SK-MEL-5 (cell line): ENCODE data around the gene SLC27A2. TPM values are rescaled to one million over a fixed set of nuclear protein-coding genes. Genes with fewer than 3 reads are reported as not detected.
"Not testable (repeated sequence)": the region's sequence is repeated elsewhere in the genome, so short reads cannot be mapped to it uniquely, and the experiment has no call there.

Source experiments
- DNase-seq: peaks from one replicate; pipeline ENCODE4 v3.0.0-alpha.2; 2016; ENCODE audit warnings: low read depth, low spot score
- in situ Hi-C: cut with HindIII; loops from 2 replicates; pipeline ENCODE4 v1.10.0; 2016; ENCODE audit warnings: low sequenced_read_pairs, high pct_unique_total_duplicates, low pct_unique_long_range_greater_than_20kb
- total RNA-seq: library from RNA; depleted of rRNA; stranded (reverse); fragments of >200 nt; shearing (Covaris generic); gene quantifications from 2 replicates; pipeline ENCODE4 v1.2.3, GENCODE V29; 2014

Gene SLC27A2
- total RNA-seq, 1 experiment from 2014 or later: 0.34 TPM

DNA sequence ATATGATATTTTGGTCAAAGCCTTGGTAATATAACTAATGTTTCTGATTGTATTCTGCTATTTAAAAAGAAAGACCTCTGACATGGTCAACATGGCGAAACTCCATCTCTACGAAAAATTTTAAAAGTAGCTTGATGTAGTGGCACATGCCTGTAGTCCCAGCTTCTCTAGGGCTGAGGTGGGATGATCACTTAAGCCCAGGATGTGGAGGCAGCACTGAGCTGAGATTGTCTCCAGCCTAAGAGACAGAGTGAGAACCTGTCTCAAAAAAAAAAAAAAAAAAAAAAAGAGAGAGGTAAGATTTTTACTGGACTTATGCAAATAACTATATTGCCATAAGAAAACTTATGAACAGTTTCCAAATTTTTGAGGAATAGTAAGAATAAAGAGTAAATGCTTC, 30.5 kb upstream of the SLC27A2 start:
- in situ Hi-C loops: no loop called here

DNA sequence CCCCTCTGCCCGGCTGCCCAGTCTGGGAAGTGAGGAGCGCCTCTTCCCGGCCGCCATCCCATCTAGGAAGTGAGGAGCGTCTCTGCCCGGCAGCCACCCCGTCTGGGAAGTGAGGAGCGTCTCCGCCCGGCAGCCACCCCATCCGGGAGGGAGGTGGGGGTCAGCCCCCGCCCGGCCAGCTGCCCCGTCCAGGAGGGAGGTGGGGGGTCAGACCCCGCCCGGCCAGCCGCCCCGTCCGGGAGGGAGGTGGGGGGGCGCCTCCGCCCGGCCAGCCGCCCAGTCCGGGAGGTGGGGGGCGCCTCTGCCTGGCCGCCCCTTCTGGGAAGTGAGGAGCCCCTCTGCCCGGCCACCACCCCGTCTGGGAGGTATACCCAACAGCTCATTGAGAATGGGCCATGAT, 23.8 kb upstream of the SLC27A2 start:
- DNase-seq, in situ Hi-C loops: not testable (repeated sequence)

More for the DNA sequence above, 30.5 kb upstream of the SLC27A2 start:
- no peak for DNase-seq

DNA sequence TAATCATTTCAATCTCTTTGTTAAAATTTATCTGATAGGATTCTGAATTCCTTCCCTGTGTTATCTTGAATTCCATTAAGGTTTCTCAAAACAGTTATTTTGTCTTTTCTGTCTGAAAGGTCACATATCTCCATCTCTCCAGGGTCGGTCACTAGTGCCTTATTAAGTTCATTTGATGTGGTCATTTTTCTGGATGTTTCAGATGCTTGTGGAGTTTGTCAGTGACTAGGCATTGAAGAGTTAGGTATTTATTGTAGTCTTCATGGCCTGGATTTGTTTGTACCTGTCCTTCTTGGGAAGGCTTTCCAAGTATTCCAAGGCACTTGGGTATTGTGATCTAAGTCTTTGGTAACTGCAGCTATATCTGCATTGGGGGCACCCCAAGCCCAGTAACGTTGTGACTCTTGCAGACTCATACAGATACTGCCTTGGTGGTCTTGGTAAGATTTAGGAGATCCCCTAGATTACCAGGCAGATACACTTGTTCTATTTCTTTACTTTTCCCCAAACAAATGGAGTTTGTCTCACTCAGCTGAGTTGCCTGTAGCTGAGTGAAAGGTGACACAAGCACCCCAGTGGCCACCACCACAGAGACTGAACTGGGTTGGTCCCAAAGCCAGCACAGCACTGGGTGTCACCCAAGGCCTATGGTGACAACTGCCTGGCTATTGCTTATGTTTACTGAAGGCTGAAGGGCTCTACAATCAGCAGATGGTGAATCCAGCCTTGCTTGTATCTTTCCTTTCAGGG, 18.9 kb upstream of the SLC27A2 start:
- DNase-seq: no peak
- in situ Hi-C loops: no loop called here

DNA sequence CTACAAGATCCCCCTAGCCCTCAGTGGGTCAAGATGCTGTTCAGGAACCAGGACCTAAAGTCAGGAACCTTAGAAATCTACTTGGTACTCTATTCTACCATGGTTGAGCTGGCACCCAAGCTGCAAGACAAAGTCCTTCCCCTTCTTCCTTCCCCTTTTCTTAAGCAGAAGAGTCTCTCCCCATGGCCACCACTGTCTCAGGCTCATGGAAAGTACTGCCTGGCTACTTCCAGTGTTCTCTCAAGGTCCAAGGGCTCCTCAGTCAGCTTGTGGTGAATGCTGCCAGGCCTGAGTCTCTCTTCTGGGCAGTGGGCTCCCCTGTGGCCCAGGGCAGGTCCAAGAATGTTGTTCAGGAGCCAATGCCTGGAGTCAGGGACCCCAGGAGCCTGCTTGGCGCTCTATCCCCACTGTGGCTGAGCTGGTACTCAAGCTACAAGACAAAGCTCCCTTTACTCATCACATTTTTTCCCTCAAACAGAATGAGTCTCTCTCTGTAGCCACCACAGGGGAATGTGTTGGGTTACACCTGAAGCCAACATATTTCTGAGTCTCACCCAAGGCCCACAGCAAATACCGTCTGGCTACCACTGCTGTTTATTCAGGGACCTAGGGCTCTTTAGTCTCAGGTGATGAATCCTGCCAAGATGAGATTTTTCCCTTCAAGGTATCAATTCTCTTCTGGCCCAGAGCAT, 18.1 kb upstream of the SLC27A2 start:
- in situ Hi-C loops: no loop called here
- no peak for DNase-seq

DNA sequence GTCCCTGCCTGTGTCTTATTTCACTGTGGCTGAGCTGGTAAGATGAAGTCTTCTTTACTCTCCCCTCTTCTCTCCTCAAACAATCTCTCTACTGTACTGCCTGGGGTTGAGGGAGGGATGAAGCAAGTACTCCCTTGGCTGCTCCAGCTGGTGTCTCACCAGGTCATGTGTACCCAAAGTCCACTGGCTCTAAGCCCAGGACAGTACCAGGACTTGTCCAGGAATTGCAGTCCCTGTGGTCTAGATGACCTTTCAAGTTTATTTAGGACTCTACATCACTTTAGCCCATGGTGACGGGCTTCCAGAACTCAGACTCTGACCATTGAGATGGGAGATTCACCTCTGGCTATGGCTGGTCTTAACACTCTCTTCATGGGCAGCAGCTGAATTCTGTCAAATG, 17.5 kb upstream of the SLC27A2 start:
- in situ Hi-C loops: no loop called here
- no peak for DNase-seq

DNA sequence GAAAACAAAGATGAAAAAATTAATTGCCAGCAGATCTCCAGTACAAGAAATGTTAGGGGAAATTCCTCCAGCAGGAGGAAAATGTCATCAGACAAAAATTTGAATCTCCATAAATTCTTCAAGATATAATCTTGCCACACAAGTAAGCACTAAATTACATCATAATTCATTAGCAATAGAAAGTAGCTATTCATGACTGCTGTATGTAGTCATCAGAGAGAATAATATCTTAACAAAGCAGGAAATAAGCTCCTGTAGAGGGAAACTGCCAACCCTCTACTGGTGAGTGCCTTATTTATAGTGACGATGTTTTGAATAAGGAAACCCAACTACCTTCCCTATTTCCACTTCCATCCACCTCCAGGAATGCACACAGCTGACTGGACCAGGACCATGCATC, 15.8 kb upstream of the SLC27A2 start:
- in situ Hi-C loops: no loop called here
- DNase-seq: no peak

DNA sequence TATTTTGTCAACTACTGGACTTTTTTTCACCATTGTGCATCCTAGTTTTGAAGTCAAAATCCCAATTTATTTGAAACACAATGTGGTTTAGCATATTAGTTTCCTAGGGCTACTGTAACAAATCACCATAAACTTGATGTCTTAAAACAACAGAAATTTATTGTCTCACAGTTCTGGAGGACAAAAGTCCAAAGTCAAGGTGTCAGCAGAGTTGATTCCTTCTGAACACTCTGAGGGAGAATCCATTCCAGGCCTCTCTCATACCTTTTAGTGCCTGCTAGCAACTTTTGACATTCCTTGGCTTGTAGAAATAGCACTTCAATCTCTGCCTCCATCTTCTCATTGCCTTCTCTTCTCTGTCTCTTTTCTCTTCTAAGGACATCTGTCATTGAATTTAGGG, 14.9 kb upstream of the SLC27A2 start:
- DNase-seq: no peak
- in situ Hi-C loops: no loop called here

DNA sequence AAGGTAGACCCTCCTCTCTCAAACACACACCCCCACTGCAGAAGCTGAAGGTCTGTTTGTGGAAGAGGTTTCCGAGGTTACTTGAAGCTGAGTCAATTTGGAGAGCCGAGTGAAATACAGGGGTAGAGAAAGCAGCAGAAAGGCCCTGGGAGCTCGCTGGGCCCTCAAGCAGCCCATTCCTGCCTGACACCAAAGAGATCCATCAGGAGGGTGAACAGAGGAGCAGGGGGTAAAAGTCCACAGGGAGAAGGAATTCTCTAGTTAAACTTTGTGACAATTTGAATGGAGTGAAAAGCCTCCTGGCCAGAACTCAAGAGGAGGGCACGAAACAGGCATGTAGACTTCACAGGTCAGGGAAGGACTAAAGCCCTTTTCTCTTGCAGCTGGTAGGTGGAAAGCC, 13.6 kb upstream of the SLC27A2 start:
- in situ Hi-C loops: no loop called here
- no peak for DNase-seq

DNA sequence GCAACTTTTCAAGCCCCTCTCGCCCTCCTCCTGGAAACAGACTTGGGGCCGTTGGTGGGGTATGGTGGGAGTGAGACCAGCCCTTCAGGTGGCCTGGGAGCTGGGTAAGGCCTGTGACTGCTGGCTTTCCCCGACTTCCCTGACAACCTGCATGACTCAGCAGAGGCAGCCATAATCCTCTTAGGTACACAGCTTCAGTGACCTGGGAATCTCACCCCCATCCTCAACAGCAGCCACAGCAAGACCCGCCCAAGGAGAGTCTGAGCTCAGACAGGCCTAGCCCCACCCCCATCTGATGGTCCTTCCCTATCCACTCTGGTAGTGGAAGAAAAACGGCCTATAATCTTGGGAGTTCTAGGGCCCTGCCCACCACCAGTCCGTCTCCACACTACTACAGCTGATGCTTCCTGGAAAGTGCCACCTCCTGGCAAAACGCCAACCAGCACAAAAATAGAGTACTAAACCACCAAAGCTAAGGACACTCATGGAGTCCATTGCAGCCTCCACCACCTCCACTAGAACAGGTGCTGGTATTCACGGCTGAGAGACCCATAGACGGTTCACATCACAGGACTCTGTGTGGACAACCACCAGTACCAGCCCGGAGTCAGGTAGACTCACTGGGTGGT, 13.1 kb upstream of the SLC27A2 start:
- DNase-seq: no peak
- in situ Hi-C loops: no loop called here

DNA sequence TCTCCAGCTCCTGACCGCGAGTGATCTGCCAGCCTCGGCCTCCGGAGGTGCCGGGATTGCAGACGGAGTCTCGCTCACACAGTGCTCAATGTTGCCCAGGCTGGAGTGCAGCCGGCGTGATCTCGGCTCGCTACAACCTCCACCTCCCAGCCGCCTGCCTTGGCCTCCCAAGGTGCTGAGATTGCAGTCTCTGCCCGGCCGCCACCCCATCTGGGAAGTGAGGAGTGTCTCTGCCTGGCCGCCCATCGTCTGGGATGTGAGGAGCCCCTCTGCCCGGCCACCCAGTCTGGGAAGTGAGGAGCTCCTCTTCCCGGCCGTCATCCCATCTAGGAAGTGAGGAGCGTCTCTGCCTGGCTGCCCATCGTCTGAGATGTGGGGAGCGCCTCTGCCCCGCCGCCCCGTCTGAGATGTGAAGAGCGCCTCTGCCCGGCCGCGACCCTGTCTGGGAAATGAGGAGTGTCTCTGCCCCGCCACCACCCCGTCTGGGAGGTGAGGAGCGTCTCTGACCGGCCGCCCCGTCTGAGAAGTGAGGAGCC, 9.6 kb upstream of the SLC27A2 start:
- in situ Hi-C loops, DNase-seq: not testable (repeated sequence)

DNA sequence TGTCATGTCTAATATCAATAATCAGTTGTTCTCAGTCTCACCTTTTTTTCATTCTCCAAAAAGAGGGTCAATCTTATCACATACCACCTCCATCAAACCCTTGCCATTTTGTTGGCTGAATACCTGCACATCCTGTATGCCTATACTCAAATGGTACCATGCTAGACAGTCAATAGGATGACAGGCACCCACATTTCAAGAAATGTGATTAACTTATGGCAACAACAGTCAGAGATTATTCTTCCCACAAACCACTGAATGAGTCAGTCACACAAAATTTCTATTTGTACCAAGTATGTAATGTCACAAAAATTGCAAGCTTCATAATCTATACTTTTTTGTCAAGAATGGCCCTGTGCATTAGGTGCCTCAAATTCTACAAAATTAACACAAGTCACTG, 5.1 kb upstream of the SLC27A2 start:
- in situ Hi-C loops: no loop called here
- no peak for DNase-seq

DNA sequence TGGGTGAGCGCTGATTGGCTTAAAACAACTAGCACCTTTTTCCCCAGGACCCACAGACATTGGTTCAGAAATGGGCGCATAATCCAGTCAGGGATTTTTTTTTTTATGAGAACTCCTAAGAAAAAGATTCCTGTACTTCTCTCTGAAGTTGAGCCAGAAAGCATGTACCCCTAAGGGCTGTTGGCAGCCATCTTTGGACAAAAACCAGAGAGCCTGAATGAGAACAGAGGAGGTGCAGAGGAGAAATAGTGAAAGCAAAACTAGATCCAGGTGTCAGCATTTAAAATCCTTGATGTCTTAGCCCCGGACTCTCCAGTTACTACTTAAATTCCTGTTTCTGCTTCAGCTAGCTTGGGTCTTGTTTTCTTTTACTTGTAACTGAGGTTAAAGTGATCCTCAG, 1.9 kb upstream of the SLC27A2 start:
- no peak for DNase-seq
- in situ Hi-C loops: no loop called here

DNA sequence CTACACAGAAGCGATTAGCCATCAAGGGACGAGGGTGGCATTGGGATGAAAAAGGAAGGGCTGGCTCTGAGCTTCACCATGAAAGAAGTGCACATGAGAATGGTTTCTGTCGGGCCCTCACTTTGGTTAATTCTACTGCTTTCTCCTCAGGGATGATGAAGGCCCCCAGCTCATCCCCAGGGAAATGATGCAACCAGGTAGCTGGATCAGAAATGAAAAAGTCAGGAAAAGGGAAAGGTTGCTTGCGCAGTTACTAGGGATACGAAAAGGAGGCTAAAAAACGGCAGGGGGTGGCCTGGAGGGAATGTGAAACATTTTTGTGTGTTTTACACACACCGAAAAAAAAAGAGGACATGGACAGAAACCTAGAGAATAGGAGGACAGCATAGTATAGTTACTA, 1.4 kb upstream of the SLC27A2 start:
- no peak for DNase-seq
- in situ Hi-C loops: no loop called here

DNA sequence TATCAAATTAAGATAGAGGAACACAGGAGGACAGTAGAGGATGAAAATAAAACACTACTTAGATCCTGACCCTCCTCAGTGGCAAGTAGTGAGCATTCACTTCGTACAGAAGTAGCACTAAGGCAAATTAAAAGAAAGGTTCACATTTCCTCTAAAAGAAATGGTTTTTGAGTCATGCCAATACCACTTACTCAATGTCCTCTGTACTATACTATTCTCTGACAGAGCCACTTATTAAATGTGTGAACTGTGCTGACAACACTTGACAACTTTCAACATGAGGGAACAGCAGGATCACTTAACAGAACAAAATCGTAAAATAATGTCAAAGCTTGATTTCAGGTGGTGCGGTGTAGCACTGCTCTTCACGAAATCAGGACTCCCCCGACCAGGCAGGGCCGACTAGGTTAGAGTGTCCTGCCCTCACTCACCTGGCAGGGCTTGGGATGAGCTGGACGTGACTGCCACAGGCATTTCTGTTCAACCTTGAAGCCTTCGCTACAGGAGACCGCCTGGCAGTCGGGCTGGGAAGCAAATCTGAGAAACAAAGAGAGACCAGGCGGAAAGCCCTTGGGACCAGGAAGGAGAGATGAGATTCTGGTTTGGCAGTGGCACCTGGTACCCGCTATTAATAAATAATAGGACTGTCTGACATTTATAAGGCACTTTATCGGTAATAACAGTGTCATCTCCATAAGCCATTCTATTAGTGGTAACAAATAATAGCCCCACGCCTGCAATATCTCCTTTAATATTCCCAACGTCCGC, 611 bp upstream of the SLC27A2 start:
- no peak for DNase-seq
- in situ Hi-C loops: no loop called here

DNA sequence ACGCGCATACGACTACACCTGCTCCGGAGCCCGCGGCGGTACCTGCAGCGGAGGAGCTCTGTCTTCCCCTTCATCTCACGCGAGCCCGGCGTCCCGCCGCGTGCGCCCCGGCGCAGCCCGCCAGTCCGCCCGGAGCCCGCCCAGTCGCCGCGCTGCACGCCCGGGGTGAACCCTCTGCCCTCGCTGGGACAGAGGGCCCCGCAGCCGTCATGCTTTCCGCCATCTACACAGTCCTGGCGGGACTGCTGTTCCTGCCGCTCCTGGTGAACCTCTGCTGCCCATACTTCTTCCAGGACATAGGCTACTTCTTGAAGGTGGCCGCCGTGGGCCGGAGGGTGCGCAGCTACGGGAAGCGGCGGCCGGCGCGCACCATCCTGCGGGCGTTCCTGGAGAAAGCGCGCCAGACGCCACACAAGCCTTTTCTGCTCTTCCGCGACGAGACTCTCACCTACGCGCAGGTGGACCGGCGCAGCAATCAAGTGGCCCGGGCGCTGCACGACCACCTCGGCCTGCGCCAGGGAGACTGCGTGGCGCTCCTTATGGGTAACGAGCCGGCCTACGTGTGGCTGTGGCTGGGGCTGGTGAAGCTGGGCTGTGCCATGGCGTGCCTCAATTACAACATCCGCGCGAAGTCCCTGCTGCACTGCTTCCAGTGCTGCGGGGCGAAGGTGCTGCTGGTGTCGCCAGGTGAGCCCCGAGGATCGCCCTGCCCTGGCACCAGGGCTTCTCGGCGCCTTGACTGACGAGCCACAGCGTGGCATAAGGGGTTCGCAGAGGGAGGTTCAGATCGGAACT, 420 bp downstream of the SLC27A2 start:
- DNase-seq: no peak
- in situ Hi-C loops: no loop called here

DNA sequence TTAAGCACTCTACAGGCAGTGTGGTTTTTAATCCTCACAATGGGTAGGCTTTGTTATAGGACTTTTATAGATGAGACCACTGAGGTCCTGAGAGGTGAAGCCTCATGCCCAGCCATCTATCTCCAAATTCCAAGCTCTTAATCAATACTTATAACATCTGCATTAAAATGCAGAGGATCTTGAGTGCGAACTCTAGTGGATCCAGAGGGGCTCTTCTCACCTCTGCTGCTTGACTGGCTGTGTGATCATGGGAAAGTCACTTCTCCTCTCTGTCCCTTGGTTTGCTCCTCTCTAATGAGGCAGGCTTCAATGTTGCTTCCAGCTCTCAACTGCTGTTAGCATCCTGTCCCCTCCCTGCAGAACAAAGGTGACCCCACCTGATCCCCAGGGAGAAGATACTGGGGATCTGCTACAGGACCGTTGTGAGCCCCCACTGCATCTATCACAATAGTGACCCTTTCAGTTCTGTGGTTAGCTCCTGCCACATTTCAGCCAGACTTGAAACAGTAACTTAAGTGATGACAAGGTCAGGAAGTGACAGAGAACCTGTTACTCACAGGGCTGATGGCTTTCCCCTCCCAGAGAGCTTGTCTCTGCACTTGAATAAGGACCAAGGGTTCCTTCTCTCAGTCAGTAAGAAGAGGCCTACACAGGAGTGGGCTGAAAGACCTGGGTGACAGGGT, 1.3 kb downstream of the SLC27A2 start:
- in situ Hi-C loops: no loop called here
- DNase-seq: no peak
